SK-N-SH (cell line): ENCODE data around the gene FAM184B. TPM values are rescaled to one million over a fixed set of nuclear protein-coding genes. Genes with fewer than 3 reads are reported as not detected.

Source experiments
- CTCF ChIA-PET: fragments of 300-600, 350-600 bp; formaldehyde crosslinking; extraction: SDS; loops from one replicate; lab custom pipeline; 2021; lab: Yijun Ruan, JAX
- POLR2A ChIA-PET: fragments of 350-600 bp; sonication (Branson Sonifier 250); formaldehyde crosslinking; extraction: SDS; loops from one replicate; lab custom pipeline; 2020; ENCODE audit warnings: antibody characterized with exemption, inconsistent platforms; lab: Yijun Ruan, JAX
- DNase-seq: peaks from one replicate; pipeline ENCODE4 v3.0.0; 2012
- H2AFZ ChIP-seq: fragments of 200-600 bp; sonication (generic); 2 replicates; pipeline ENCODE4 v1.8.1; 2016; ENCODE audit warnings: antibody characterized with exemption, mild to moderate bottlenecking, low read depth
- H3F3A ChIP-seq: fragments of 200-600 bp; sonication (generic); replicated peaks from 2 replicates; pipeline ENCODE3; 2016; ENCODE audit warnings: antibody characterized with exemption, mild to moderate bottlenecking; ENCODE audit not compliant: insufficient read depth
- H3K27ac ChIP-seq, 2 experiments: fragments of 200-500 bp in 1 of 2; fragments of 200-600 bp in 1 of 2; sonication (Bioruptor generic) in 1 of 2; sonication (generic), shearing (Covaris generic) in 1 of 2; 2 replicates each; pipeline versions ENCODE4 v1.5.1 to v1.6.1; 2014 to 2016; ENCODE audit warnings: low read depth in 2 of 2, inconsistent platforms in 1 of 2, low read length in 1 of 2, mild to moderate bottlenecking in 1 of 2, mixed read lengths in 1 of 2
- H3K27me3 ChIP-seq: fragments of 200-600 bp; sonication (generic), shearing (Covaris generic); 2 replicates; pipeline ENCODE4 v1.6.1; 2016; ENCODE audit warnings: mixed run types; ENCODE audit not compliant: insufficient read depth
- H3K36me3 ChIP-seq, 2 experiments: fragments of 200-500 bp in 1 of 2; fragments of 200-600 bp in 1 of 2; sonication (Bioruptor generic) in 1 of 2; sonication (generic) in 1 of 2; replicated peaks in 1 of 2; 2 replicates each; pipeline versions ENCODE3 to v1.5.1; 2014 to 2016; ENCODE audit warnings: low read length in 1 of 2, mild to moderate bottlenecking in 1 of 2; ENCODE audit not compliant: insufficient read depth in 2 of 2, control insufficient read depth in 1 of 2
- H3K4me1 ChIP-seq, 2 experiments: fragments of 200-500 bp in 1 of 2; fragments of 200-600 bp in 1 of 2; sonication (Bioruptor generic) in 1 of 2; sonication (generic), shearing (Covaris generic) in 1 of 2; 2 replicates each; pipeline versions ENCODE4 v1.5.1 to v1.6.1; 2014 to 2016; ENCODE audit warnings: low read depth in 1 of 2, low read length in 1 of 2, mixed run types in 1 of 2; ENCODE audit not compliant: insufficient read depth in 2 of 2, control insufficient read depth in 1 of 2
- H3K4me2 ChIP-seq: fragments of 200-600 bp; sonication (generic), shearing (Covaris generic); 2 replicates; pipeline ENCODE4 v1.6.1; 2017; ENCODE audit warnings: mixed run types
- H3K4me3 ChIP-seq, 2 experiments: fragments of 200-500 bp in 1 of 2; fragments of 200-600 bp in 1 of 2; sonication (Bioruptor generic) in 1 of 2; sonication (generic), shearing (Covaris generic) in 1 of 2; 2 replicates each; pipeline versions ENCODE4 v1.5.1 to v1.8.1; 2014 to 2016; ENCODE audit warnings: low read depth in 2 of 2, inconsistent platforms in 1 of 2, low read length in 1 of 2, mild to moderate bottlenecking in 1 of 2, mixed read lengths in 1 of 2, moderate library complexity in 1 of 2
- H3K79me2 ChIP-seq: fragments of 200-600 bp; sonication (generic); 2 replicates; pipeline ENCODE4 v1.8.1; 2017; ENCODE audit warnings: mild to moderate bottlenecking; ENCODE audit not compliant: insufficient read depth
- H3K9ac ChIP-seq: fragments of 200-600 bp; sonication (generic); 2 replicates; pipeline ENCODE4 v1.6.1; 2017; ENCODE audit warnings: mixed run types
- H3K9me2 ChIP-seq: fragments of 200-600 bp; sonication (generic); 2 replicates; pipeline ENCODE4 v1.6.1; 2017; ENCODE audit warnings: mixed run types
- H3K9me3 ChIP-seq: fragments of 200-600 bp; sonication (generic); 2 replicates; pipeline ENCODE4 v1.6.1; 2017; ENCODE audit warnings: mixed run types, mild to moderate bottlenecking, moderate library complexity
- H4K20me1 ChIP-seq: fragments of 200-600 bp; sonication (generic); 2 replicates; pipeline ENCODE4 v1.6.1; 2017; ENCODE audit warnings: mild to moderate bottlenecking, mixed run types; ENCODE audit not compliant: insufficient read depth
- ELF1 ChIP-seq: IDR thresholded peaks from 2 replicates; pipeline ENCODE4 v1.4.0; 2012
- FOSL2 ChIP-seq: IDR thresholded peaks from 2 replicates; pipeline ENCODE4 v1.4.0; 2012; ENCODE audit warnings: low read depth, mild to moderate bottlenecking, moderate library complexity, borderline replicate concordance
- FOXJ3 ChIP-seq: sonication (generic); formaldehyde crosslinking; IDR thresholded peaks from 2 replicates; pipeline ENCODE4 v1.5.1; 2020; ENCODE audit warnings: mild to moderate bottlenecking, missing genetic modification reagents
- FOXM1 ChIP-seq: IDR thresholded peaks from 2 replicates; pipeline ENCODE4 v1.4.0; 2012; ENCODE audit warnings: low read depth, mild to moderate bottlenecking
- GABPA ChIP-seq: IDR thresholded peaks from 2 replicates; pipeline ENCODE4 v1.4.0; 2012; ENCODE audit warnings: low read depth, mild to moderate bottlenecking
- GATA2 ChIP-seq: sonication (generic); formaldehyde crosslinking; IDR thresholded peaks from 2 replicates; pipeline ENCODE4 v1.5.0; 2020; ENCODE audit warnings: mild to moderate bottlenecking, missing genetic modification reagents
- JUND ChIP-seq: IDR thresholded peaks from 2 replicates; pipeline ENCODE4 v1.4.0; 2012
- MXI1 ChIP-seq: IDR thresholded peaks from 2 replicates; pipeline ENCODE4 v1.6.1; 2012; ENCODE audit warnings: mild to moderate bottlenecking, low read depth, low read length, improper control_type of control experiment
- POLR2AphosphoS5 ChIP-seq: IDR thresholded peaks from 2 replicates; pipeline ENCODE4 v1.6.1; 2012; ENCODE audit warnings: low read depth, low read length
- RCOR1 ChIP-seq: fragments of 150-350 bp; IDR thresholded peaks from 2 replicates; pipeline ENCODE4 v1.6.1; 2017; ENCODE audit warnings: antibody characterized with exemption, low read length
- RFX5 ChIP-seq: IDR thresholded peaks from 2 replicates; pipeline ENCODE4 v1.6.1; 2012; ENCODE audit warnings: mild to moderate bottlenecking, improper control_type of control experiment, low read length
- RXRA ChIP-seq: IDR thresholded peaks from 2 replicates; pipeline ENCODE4 v1.4.0; 2012; ENCODE audit warnings: low read depth, mild to moderate bottlenecking, borderline replicate concordance
- SIN3A ChIP-seq: IDR thresholded peaks from 2 replicates; pipeline ENCODE4 v1.6.1; 2012; ENCODE audit warnings: low read depth, mild to moderate bottlenecking, low read length, moderate library complexity, borderline replicate concordance
- TAF1 ChIP-seq: IDR thresholded peaks from 2 replicates; pipeline ENCODE4 v1.6.1; 2012; ENCODE audit warnings: low read depth, mild to moderate bottlenecking, low read length, moderate library complexity, borderline replicate concordance
- TEAD4 ChIP-seq: IDR thresholded peaks from 2 replicates; pipeline ENCODE4 v1.4.0; 2012; ENCODE audit warnings: mild to moderate bottlenecking, borderline replicate concordance; ENCODE audit not compliant: insufficient read depth
- YY1 ChIP-seq: IDR thresholded peaks from 2 replicates; pipeline ENCODE4 v1.4.0; 2012; ENCODE audit warnings: low read depth, mild to moderate bottlenecking
- WGBS: methylation state at CpG from one replicate; pipeline ENCODE4 v1.1.6; 2017; ENCODE audit warnings: low lambda C conversion rate; 5-methylcytosine and 5-hydroxymethylcytosine counted together
- polyA plus RNA-seq, 3 experiments: library from polyadenylated mRNA; depleted of rRNA; stranded (reverse); fragments of >200 nt; gene quantifications; 2 replicates each; pipeline ENCODE4 v1.2.3, GENCODE V29; 2012
- TF ChIP-seq, protein P1 (sequence below): IDR thresholded peaks from 2 replicates; pipeline ENCODE4 v1.4.0; 2012; ENCODE audit warnings: low read depth, borderline replicate concordance
- TF ChIP-seq, protein P2 (sequence below): fragments of 200-600 bp; sonication (generic); IDR thresholded peaks from 2 replicates; pipeline ENCODE4 v1.6.1; 2017; ENCODE audit warnings: antibody characterized with exemption, mild to moderate bottlenecking, moderate library complexity
- TF ChIP-seq, protein P3 (sequence below): fragments of 150-350 bp; IDR thresholded peaks from 2 replicates; pipeline ENCODE4 v1.6.1; 2016; ENCODE audit warnings: mild to moderate bottlenecking, low read depth, low read length
- TF ChIP-seq, protein P4 (sequence below): IDR thresholded peaks from 2 replicates; pipeline ENCODE4 v1.4.0; 2012; ENCODE audit warnings: low read depth
- TF ChIP-seq, protein P5 (sequence below): fragments of 150-350 bp; IDR thresholded peaks from 2 replicates; pipeline ENCODE4 v1.6.1; 2017; ENCODE audit warnings: antibody characterized with exemption, low read length, low read depth, borderline replicate concordance
- TF ChIP-seq, protein P6 (sequence below): IDR thresholded peaks from 2 replicates; pipeline ENCODE4 v1.6.1; 2012; ENCODE audit warnings: mild to moderate bottlenecking, low read depth, low read length, moderate library complexity

Gene FAM184B
- polyA plus RNA-seq, 1 of the 3 experiments (the other 2 are of a cell fraction), result not detected

DNA sequence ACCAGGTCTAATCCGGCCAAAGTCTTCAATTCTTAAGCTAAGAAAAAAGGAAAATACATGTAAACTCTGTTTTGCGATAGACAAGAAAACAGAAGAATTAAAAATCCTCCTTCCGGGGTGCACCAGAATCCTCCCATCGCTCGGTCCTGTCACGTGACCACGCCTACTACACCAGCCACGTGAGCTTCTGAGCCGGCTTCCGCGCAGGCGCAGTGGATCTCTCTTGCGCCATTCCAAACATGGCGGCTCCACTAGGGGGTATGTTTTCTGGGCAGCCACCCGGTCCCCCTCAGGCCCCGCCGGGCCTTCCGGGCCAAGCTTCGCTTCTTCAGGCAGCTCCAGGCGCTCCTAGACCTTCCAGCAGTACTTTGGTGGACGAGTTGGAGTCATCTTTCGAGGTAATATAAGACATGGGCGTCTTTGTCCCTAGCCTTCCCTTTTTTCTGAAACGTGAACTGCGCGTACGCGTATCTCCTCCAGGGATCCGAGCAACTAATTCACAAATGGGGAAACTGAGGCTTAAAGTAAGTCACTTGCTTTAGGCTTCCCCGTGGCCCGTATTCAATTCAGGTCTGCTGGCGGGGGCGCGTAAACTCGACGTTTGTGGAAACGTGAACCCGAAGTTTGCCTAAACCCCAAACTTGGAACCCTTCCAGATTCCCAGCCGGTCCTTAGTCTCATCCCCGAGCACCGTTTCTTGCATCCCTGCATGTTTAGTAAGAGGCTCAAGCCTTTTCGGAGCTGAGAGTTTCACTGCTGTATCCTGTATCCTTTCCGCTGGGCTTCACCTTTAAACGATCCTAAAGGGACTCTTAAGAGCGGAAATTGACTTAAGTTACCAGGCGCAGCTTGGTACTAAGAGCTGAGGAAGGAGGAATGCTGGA lies 166.8 kb downstream of the FAM184B start, which contains the start of gene MED28:
TSS of gene MED28 (plus strand) at position 226 of the 884 bp plus-strand sequence. CDS start at position 240, 14 bp downstream.
- Histone ChIP-seq H3K9ac (peak within 1 kb of the TSS; percentile 93), H3K9me2 (no peaks in the 10 kb centered on the region), H3K9me3 (no peaks in the 10 kb centered on the region), H3K79me2 (peaks cover 52% of the 10 kb centered on the region), H3K27me3 (no peaks in the 10 kb centered on the region), H2AFZ (peak within 1 kb of the TSS; percentile 96), H3K36me3 (peaks cover 5 to 14% of the 10 kb centered on the region in 2 experiments), H3K4me1 (peaks cover 6 to 7% of the 10 kb centered on the region in 2 experiments; a peak in 2 of 4 replicates), H3F3A (peaks cover 12% of the 10 kb centered on the region), H3K4me3 (peak within 1 kb of the TSS; percentile 78 to 80), H3K4me2 (peak within 1 kb of the TSS; percentile 83), H4K20me1 (peaks cover 43% of the 10 kb centered on the region), H3K27ac (peak within 1 kb of the TSS; percentile 77 to 81)
- WGBS, result under 1% methylated on average over 42 of the region's 46 CpGs
- ChIA-PET POLR2A (interaction anchor here (0.9 to 1.3 kb wide), 5 partner anchors 9 to 196 kb away, joined by 3 to 5 read pairs (median 3); partner anchors contain the start of genes DCAF16 and NCAPG), CTCF (interaction anchor here (0.6 to 2.1 kb wide), 6 partner anchors 17 to 195 kb away, joined by 3 to 10 read pairs (median 4); no protein-coding TSS in a partner anchor)
- peak; percentile 95 for DNase-seq
- TF ChIP-seq FOSL2, result no peak
- TF ChIP-seq, protein P1, sequence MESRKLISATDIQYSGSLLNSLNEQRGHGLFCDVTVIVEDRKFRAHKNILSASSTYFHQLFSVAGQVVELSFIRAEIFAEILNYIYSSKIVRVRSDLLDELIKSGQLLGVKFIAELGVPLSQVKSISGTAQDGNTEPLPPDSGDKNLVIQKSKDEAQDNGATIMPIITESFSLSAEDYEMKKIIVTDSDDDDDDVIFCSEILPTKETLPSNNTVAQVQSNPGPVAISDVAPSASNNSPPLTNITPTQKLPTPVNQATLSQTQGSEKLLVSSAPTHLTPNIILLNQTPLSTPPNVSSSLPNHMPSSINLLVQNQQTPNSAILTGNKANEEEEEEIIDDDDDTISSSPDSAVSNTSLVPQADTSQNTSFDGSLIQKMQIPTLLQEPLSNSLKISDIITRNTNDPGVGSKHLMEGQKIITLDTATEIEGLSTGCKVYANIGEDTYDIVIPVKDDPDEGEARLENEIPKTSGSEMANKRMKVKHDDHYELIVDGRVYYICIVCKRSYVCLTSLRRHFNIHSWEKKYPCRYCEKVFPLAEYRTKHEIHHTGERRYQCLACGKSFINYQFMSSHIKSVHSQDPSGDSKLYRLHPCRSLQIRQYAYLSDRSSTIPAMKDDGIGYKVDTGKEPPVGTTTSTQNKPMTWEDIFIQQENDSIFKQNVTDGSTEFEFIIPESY, result no peak
- peak; percentile 91 for TF ChIP-seq MXI1
- TF ChIP-seq, protein P2, sequence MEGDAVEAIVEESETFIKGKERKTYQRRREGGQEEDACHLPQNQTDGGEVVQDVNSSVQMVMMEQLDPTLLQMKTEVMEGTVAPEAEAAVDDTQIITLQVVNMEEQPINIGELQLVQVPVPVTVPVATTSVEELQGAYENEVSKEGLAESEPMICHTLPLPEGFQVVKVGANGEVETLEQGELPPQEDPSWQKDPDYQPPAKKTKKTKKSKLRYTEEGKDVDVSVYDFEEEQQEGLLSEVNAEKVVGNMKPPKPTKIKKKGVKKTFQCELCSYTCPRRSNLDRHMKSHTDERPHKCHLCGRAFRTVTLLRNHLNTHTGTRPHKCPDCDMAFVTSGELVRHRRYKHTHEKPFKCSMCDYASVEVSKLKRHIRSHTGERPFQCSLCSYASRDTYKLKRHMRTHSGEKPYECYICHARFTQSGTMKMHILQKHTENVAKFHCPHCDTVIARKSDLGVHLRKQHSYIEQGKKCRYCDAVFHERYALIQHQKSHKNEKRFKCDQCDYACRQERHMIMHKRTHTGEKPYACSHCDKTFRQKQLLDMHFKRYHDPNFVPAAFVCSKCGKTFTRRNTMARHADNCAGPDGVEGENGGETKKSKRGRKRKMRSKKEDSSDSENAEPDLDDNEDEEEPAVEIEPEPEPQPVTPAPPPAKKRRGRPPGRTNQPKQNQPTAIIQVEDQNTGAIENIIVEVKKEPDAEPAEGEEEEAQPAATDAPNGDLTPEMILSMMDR, result peak; percentile 19; the same call in 1 of the 2 replicates
- no peak for TF ChIP-seq RFX5
- 0 out of 2 replicates have a peak, but pooled peaks have one; percentile 8 for TF ChIP-seq GABPA
- no peak for TF ChIP-seq TEAD4
- TF ChIP-seq, protein P3, sequence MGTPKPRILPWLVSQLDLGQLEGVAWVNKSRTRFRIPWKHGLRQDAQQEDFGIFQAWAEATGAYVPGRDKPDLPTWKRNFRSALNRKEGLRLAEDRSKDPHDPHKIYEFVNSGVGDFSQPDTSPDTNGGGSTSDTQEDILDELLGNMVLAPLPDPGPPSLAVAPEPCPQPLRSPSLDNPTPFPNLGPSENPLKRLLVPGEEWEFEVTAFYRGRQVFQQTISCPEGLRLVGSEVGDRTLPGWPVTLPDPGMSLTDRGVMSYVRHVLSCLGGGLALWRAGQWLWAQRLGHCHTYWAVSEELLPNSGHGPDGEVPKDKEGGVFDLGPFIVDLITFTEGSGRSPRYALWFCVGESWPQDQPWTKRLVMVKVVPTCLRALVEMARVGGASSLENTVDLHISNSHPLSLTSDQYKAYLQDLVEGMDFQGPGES, result no peak
- no peak for TF ChIP-seq GATA2 (CRISPR knock-in tag)
- no peak for TF ChIP-seq FOXM1
- peak; percentile 84 for TF ChIP-seq ELF1
- TF ChIP-seq, protein P4, sequence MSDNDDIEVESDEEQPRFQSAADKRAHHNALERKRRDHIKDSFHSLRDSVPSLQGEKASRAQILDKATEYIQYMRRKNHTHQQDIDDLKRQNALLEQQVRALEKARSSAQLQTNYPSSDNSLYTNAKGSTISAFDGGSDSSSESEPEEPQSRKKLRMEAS, result no peak; the same call in none of the 2 replicates
- no peak for TF ChIP-seq JUND
- TF ChIP-seq, protein P5, sequence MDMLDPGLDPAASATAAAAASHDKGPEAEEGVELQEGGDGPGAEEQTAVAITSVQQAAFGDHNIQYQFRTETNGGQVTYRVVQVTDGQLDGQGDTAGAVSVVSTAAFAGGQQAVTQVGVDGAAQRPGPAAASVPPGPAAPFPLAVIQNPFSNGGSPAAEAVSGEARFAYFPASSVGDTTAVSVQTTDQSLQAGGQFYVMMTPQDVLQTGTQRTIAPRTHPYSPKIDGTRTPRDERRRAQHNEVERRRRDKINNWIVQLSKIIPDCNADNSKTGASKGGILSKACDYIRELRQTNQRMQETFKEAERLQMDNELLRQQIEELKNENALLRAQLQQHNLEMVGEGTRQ, result peak; percentile 97
- no peak for TF ChIP-seq RXRA
- no peak for TF ChIP-seq RCOR1
- no peak for TF ChIP-seq FOXJ3
- TF ChIP-seq YY1, result peak; percentile 98
- peak; percentile 98 for TF ChIP-seq POLR2AphosphoS5
- TF ChIP-seq, protein P6, sequence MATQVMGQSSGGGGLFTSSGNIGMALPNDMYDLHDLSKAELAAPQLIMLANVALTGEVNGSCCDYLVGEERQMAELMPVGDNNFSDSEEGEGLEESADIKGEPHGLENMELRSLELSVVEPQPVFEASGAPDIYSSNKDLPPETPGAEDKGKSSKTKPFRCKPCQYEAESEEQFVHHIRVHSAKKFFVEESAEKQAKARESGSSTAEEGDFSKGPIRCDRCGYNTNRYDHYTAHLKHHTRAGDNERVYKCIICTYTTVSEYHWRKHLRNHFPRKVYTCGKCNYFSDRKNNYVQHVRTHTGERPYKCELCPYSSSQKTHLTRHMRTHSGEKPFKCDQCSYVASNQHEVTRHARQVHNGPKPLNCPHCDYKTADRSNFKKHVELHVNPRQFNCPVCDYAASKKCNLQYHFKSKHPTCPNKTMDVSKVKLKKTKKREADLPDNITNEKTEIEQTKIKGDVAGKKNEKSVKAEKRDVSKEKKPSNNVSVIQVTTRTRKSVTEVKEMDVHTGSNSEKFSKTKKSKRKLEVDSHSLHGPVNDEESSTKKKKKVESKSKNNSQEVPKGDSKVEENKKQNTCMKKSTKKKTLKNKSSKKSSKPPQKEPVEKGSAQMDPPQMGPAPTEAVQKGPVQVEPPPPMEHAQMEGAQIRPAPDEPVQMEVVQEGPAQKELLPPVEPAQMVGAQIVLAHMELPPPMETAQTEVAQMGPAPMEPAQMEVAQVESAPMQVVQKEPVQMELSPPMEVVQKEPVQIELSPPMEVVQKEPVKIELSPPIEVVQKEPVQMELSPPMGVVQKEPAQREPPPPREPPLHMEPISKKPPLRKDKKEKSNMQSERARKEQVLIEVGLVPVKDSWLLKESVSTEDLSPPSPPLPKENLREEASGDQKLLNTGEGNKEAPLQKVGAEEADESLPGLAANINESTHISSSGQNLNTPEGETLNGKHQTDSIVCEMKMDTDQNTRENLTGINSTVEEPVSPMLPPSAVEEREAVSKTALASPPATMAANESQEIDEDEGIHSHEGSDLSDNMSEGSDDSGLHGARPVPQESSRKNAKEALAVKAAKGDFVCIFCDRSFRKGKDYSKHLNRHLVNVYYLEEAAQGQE, result peak; percentile 39; the same call in 1 of the 2 replicates
- TF ChIP-seq SIN3A, result no peak
- peak; percentile 95 for TF ChIP-seq TAF1
